ENCODE measurements around the gene TMEM200A.

DNA sequence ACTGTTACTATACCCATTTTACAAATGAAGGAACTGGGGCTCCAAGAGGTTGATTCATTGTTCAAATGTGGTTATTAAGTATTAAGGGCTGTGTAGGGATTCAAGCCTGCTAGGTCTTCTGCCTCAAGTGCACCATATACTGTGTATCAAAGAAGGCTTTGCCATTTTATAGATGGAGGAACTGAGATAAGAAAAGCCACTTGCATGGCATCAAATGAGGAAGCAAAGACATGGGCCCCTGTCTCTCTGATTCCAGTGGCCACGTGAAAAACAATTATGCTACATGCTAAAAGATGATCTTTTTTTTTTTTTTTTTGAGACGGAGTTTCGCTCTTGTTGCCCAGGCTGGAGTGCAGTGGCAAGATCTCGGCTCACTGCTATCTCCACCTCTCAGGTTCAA is 67.0 kb downstream of the TMEM200A start:
- TF ChIP-seq, protein P1, sequence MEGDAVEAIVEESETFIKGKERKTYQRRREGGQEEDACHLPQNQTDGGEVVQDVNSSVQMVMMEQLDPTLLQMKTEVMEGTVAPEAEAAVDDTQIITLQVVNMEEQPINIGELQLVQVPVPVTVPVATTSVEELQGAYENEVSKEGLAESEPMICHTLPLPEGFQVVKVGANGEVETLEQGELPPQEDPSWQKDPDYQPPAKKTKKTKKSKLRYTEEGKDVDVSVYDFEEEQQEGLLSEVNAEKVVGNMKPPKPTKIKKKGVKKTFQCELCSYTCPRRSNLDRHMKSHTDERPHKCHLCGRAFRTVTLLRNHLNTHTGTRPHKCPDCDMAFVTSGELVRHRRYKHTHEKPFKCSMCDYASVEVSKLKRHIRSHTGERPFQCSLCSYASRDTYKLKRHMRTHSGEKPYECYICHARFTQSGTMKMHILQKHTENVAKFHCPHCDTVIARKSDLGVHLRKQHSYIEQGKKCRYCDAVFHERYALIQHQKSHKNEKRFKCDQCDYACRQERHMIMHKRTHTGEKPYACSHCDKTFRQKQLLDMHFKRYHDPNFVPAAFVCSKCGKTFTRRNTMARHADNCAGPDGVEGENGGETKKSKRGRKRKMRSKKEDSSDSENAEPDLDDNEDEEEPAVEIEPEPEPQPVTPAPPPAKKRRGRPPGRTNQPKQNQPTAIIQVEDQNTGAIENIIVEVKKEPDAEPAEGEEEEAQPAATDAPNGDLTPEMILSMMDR (IDR thresholded peaks at IDR 0.05) = no peak
- TF ChIP-seq EP300 (IDR thresholded peaks at IDR 0.05) = no peak
